Hepatocyte (in vitro differentiated cells): ENCODE data around the gene FCRLA.

Source experiments
- CTCF ChIP-seq: fragments of 200-600 bp; sonication (generic); IDR thresholded peaks from 2 replicates; pipeline ENCODE4 v1.5.1; 2016; ENCODE audit warnings: antibody characterized with exemption, mild to moderate bottlenecking; ENCODE audit not compliant: poor library complexity
- EZH2 ChIP-seq: fragments of 200-600 bp; sonication (generic); IDR thresholded peaks from 2 replicates; pipeline ENCODE4 v1.6.1; 2016; ENCODE audit warnings: antibody characterized with exemption, mild to moderate bottlenecking, borderline replicate concordance

- TF ChIP-seq CTCF (no peak), EZH2 (no peak)
These were observed 20.4 kb downstream of the FCRLA start for GRCh38 chr1:161727256-161727924.
